ENCODE results near the gene PABPN1L.

GRCh38 chr16:88830783-88831182, 35.7 kb downstream of the PABPN1L start:
- TF ChIP-seq POLR2A (IDR thresholded peaks at IDR 0.05) (no peak), POLR2AphosphoS5 (IDR thresholded peaks at IDR 0.05) (no peak)
